Left lung (tissue), 10 donors: ENCODE data around the gene GATB. TPM values are rescaled to one million over a fixed set of nuclear protein-coding genes. Genes with fewer than 3 reads are reported as not detected.

ENCODE experiments used
- ATAC-seq: fragments of 200-7000 bp; cut with Tn5 transposase; one replicate; pipeline ENCODE4 v1.9.1; 2020; ENCODE audit warnings: moderate library complexity
- DNase-seq, 4 donors: peaks; one replicate each; pipeline ENCODE4 v3.0.0-alpha.2; 2013 to 2020
- H3K27ac ChIP-seq, 2 donors: fragments of 200-600 bp; sonication (generic) in 1 of 2; one replicate each; pipeline versions ENCODE4 v1.5.0 to v1.8.0; 2020 to 2021
- H3K27me3 ChIP-seq, 2 donors: fragments of 200-600 bp; sonication (generic) in 1 of 2; one replicate each; pipeline versions ENCODE4 v1.5.0 to v1.8.0; 2020 to 2021
- H3K36me3 ChIP-seq, 2 donors: fragments of 200-600 bp; sonication (generic) in 1 of 2; one replicate each; pipeline versions ENCODE4 v1.5.0 to v1.8.0; 2020 to 2021
- H3K4me1 ChIP-seq, 2 donors: fragments of 200-600 bp; one replicate each; pipeline ENCODE4 v1.8.0; 2021
- H3K4me3 ChIP-seq, 2 donors: fragments of 200-600 bp; sonication (generic) in 1 of 2; one replicate each; pipeline versions ENCODE4 v1.5.0 to v1.8.0; 2020 to 2021; ENCODE audit warnings: mild to moderate bottlenecking in 1 of 2
- H3K9me3 ChIP-seq, 2 donors: fragments of 200-600 bp; sonication (generic) in 1 of 2; one replicate each; pipeline versions ENCODE4 v1.5.0 to v1.8.0; 2020 to 2021
- intact Hi-C, 2 donors: fragments of 100-400 bp; cut with DNase I; formaldehyde crosslinking; loops; one replicate each; pipeline versions ENCODE4 v1.11.2 to v1.14.2; 2022
- polyA plus RNA-seq, 6 donors: library from polyadenylated mRNA; unstranded; fragments of 120-200 nt; gene quantifications; one replicate each; pipeline ENCODE4 v1.2.1, GENCODE V29; 2013; ENCODE audit not compliant: insufficient read length in 6 of 6
- total RNA-seq, 2 donors: library from RNA; stranded (reverse); fragmentation: NEBNext Ultra II Directional; extraction: Animal tissue kit (Norgen Biotek cat#: 25700); gene quantifications; one replicate each; pipeline ENCODE4 v1.2.1, GENCODE V29; 2021
- TF ChIP-seq, protein P1 (sequence below), 2 donors: fragments of 200-600 bp; sonication (generic) in 1 of 2; IDR thresholded peaks; one replicate each; pipeline versions ENCODE4 v1.5.0 to v1.8.0; 2021; ENCODE audit warnings: antibody characterized with exemption in 2 of 2
- donor health status: DM: no; HTN: yes; CAD: no.
- donor health status: DM: no; HTN: no; CAD: no.

GATB gene
- total and polyA plus RNA-seq, 8 donors, result 12.9 to 22.2 (median 18.8) TPM

DNA sequence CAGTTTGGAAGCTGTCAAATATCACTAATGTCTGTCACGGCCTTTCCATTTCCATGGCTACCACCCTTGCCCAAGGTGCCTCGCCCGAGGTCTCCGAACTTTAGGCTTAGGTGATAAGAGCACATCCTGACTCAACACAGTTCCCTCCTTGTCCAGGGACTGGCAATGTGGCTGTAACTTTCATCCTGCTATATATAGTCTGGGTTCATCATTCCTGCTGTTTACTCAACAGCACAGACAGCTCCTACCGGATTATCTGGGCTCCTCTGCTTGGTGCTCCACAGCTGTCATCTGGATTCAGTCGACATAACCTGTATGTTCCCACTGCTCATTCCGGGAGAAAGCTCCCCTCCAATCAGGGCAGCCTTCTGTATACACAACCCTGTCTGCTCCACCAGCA, 51.2 kb downstream of the GATB start:
- no peaks in the 10 kb centered on the region for H3K27me3 ChIP-seq
- DNase-seq (no peak), ATAC-seq (no peak)
- H3K9me3 ChIP-seq, result no peaks in the 10 kb centered on the region
- H3K27ac ChIP-seq, result no peak overlapping the region
- TF ChIP-seq, protein P1, sequence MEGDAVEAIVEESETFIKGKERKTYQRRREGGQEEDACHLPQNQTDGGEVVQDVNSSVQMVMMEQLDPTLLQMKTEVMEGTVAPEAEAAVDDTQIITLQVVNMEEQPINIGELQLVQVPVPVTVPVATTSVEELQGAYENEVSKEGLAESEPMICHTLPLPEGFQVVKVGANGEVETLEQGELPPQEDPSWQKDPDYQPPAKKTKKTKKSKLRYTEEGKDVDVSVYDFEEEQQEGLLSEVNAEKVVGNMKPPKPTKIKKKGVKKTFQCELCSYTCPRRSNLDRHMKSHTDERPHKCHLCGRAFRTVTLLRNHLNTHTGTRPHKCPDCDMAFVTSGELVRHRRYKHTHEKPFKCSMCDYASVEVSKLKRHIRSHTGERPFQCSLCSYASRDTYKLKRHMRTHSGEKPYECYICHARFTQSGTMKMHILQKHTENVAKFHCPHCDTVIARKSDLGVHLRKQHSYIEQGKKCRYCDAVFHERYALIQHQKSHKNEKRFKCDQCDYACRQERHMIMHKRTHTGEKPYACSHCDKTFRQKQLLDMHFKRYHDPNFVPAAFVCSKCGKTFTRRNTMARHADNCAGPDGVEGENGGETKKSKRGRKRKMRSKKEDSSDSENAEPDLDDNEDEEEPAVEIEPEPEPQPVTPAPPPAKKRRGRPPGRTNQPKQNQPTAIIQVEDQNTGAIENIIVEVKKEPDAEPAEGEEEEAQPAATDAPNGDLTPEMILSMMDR (IDR thresholded peaks at IDR 0.05), result no peak
- H3K4me1 ChIP-seq, result no peaks in the 10 kb centered on the region
- H3K36me3 ChIP-seq, result peaks cover 0 to 37% of the 10 kb centered on the region in 2 donors
- H3K4me3 ChIP-seq, result no peak overlapping the region
- intact Hi-C loops, result no loop called here

DNA sequence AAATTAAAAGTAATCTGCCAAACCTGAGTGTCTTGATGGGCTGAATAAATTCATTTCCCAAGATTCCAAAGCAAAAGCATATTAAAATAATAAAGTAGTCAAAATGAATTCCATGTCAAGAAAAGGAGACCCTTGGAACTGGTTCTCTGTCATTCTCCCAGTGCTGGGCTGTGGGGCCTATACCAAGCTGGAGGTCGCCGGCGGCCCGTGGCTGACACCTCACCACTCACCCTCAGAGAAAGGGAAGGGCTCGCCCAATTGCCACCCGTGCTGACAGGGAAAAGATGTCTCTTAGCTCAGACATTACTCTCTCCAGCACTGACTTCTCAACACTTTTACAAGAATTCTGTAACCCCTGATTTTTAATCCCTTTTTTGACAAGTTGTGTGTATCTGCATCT, 51.7 kb downstream of the GATB start:
- Histone ChIP-seq H3K27ac (no peak overlapping the region), H3K27me3 (no peaks in the 10 kb centered on the region), H3K36me3 (peaks cover 0 to 38% of the 10 kb centered on the region in 2 donors), H3K4me1 (no peaks in the 10 kb centered on the region), H3K9me3 (no peaks in the 10 kb centered on the region), H3K4me3 (no peak overlapping the region)
- ATAC-seq (no peak), DNase-seq (no peak)
- intact Hi-C loops, result no loop called here
- TF ChIP-seq, protein P1 (IDR thresholded peaks at IDR 0.05), result no peak

DNA sequence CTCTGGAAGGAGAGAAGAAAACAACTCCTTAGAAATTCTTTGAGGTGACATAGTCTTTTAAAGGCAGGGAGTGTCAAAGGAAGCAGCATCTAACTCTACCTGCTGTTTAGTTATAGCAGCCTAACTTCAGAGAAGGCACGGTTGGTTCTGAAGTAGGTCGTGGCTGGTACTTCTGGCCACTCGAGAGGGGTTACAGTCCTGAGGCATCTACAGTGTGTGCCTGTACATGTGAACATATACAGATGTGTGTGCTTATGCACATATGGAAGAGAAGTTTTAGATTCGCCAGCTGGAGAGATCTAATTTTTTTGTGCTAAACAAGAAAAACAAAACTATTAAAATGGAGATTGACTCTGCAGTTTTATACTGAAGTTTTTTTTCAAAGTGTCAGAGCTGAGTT, 52.7 kb downstream of the GATB start:
- Histone ChIP-seq H3K4me1 (no peaks in the 10 kb centered on the region), H3K27me3 (no peaks in the 10 kb centered on the region), H3K4me3 (no peak overlapping the region), H3K9me3 (no peaks in the 10 kb centered on the region), H3K36me3 (peaks cover 0 to 33% of the 10 kb centered on the region in 2 donors), H3K27ac (no peak overlapping the region)
- no peak for DNase-seq
- peak; percentile 27 for ATAC-seq
- TF ChIP-seq, protein P1 (IDR thresholded peaks at IDR 0.05), result no peak
- intact Hi-C loops, result no loop called here

DNA sequence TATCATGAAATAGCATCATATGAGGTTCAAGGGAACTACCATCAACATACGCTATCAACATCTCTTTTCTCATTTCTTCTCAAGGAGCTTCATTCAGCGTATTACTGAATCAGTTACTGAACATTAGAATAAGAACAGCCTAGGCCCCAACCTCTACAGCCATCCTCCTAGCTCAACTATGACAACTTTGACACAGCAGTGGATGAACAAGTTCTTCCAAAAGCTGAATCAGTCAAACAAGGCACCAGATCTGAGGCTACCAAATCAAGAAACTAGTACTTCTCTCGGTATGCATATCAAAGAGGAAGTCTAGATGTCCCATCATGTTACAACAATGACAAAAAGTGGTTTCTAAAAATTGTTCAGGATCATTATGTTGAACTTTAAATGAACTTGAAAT, 57.4 kb downstream of the GATB start:
- intact Hi-C loops, result no loop called here
- Histone ChIP-seq H3K4me1 (no peaks in the 10 kb centered on the region), H3K36me3 (peaks cover 0 to 51% of the 10 kb centered on the region in 2 donors), H3K9me3 (no peaks in the 10 kb centered on the region), H3K27ac (no peak overlapping the region), H3K4me3 (no peak overlapping the region), H3K27me3 (no peaks in the 10 kb centered on the region)
- TF ChIP-seq, protein P1 (IDR thresholded peaks at IDR 0.05), result no peak
- DNase-seq, result no peak
- ATAC-seq, result no peak

DNA sequence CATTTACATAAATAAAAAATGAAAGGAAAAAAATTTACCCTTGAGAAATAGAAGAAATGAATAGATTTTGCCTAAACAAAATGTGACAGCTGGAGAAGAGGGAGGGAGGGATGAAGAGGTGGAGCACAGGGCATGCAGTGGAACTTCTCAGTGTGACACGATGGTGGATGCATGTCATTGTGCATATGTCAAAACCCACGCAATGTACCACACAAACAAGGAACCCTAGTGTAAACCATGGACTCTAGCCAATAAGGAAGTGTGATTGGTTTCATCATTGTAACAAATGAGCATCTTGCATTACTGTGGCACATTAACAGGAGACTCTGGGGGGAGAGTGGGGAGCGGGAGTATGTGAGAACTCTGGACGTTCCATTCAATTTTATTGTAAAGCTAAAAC, 58.6 kb downstream of the GATB start:
- Histone ChIP-seq H3K4me3 (no peak overlapping the region), H3K27me3 (no peaks in the 10 kb centered on the region), H3K9me3 (no peaks in the 10 kb centered on the region), H3K27ac (no peak overlapping the region), H3K4me1 (no peaks in the 10 kb centered on the region), H3K36me3 (peaks cover 0 to 40% of the 10 kb centered on the region in 2 donors)
- DNase-seq (no peak), ATAC-seq (no peak)
- TF ChIP-seq, protein P1 (IDR thresholded peaks at IDR 0.05), result no peak
- intact Hi-C loops, result no loop called here
